Subcutaneous adipose tissue (tissue), 4 donors: Measurements from ENCODE around the gene TMEM131. TPM values are rescaled to one million over a fixed set of nuclear protein-coding genes. Genes with fewer than 3 reads are reported as not detected.

Experiments used
- total RNA-seq, 4 donors: library from RNA; depleted of rRNA; stranded (reverse); fragments of >200 nt; gene quantifications; one replicate each; pipeline ENCODE4 v1.1.0, GENCODE V29; 2016
- TF ChIP-seq, protein P1 (sequence below): fragments of 450-650 bp; IDR thresholded peaks from one replicate; pipeline ENCODE4 v1.5.1; 2016; ENCODE audit warnings: low read depth, mild to moderate bottlenecking, control low read depth, antibody characterized with exemption, moderate library complexity

TMEM131 gene
- total RNA-seq, 4 donors from 2014 or later, result 35.5 to 44.3 (median 39.7) TPM

DNA sequence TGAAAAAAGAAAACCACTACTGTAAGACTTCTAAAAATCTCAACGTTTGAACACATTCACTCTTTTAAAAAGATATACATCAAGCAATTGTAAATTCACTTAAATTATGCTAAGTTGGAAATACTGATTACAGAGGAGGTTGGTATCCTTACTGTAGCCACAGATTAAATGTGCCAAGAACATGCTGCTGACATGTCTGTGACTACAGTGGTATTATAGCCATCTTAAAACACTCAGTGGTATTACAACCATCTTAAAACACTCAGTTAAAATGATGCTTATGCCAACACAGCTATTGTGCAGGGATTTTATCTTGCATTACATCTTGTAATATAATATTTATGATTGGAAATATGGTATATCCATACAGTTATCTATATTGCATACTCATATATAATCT lies 50.0 kb downstream of the TMEM131 start:
- TF ChIP-seq, protein P1, sequence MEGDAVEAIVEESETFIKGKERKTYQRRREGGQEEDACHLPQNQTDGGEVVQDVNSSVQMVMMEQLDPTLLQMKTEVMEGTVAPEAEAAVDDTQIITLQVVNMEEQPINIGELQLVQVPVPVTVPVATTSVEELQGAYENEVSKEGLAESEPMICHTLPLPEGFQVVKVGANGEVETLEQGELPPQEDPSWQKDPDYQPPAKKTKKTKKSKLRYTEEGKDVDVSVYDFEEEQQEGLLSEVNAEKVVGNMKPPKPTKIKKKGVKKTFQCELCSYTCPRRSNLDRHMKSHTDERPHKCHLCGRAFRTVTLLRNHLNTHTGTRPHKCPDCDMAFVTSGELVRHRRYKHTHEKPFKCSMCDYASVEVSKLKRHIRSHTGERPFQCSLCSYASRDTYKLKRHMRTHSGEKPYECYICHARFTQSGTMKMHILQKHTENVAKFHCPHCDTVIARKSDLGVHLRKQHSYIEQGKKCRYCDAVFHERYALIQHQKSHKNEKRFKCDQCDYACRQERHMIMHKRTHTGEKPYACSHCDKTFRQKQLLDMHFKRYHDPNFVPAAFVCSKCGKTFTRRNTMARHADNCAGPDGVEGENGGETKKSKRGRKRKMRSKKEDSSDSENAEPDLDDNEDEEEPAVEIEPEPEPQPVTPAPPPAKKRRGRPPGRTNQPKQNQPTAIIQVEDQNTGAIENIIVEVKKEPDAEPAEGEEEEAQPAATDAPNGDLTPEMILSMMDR, result no peak

GRCh38 chr2:97936881-97937280 lies 58.9 kb downstream of the TMEM131 start:
- TF ChIP-seq, protein P1, result no peak

DNA sequence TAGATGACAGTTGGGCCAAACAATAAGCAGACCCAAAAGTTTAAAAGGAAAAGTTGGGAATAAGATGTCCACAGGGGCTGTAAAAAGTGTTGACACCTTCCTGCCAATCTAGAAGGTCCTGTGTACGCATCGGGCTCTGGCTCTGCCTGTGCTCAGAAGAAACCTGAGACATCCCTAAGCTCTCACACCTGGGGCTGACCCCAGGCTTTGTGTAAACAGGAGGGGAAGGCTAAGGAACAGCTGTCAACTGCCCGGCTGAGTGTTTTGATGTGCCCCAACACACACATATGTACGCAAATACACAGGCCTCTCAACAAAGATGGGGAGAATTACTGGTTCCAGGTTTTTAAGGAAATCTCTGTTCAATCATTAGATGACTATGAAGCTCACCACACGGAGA lies 59.5 kb downstream of the TMEM131 start:
- TF ChIP-seq, protein P1, result no peak

DNA sequence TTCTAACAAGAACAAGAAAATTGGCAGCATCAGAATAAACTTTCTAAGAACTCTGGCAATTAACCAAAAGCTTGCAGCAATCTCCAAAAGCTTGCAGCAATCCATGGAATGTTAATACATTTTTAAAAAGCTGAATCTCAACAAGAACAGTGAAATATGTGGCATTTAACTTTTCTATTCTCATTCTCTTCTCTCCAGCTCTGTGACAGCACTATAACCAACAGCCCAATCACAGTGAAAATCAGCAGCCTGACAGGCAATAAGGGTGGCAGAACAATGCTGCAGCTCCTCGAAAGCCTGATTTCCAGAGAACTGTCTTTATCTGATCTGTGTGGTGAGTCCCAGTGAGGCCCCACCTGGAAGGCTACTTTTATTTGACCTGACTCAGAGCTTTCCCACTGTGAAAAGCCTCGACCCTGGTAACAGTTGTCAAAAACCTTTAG lies 60.0 kb downstream of the TMEM131 start:
- TF ChIP-seq, protein P1, result no peak

- TF ChIP-seq, protein P1, result no peak
These were observed 62.6 kb downstream of the TMEM131 start for GRCh38 chr2:97932975-97933662.

- TF ChIP-seq, protein P1, result no peak
These were observed 63.9 kb downstream of the TMEM131 start for GRCh38 chr2:97931858-97932225.

DNA sequence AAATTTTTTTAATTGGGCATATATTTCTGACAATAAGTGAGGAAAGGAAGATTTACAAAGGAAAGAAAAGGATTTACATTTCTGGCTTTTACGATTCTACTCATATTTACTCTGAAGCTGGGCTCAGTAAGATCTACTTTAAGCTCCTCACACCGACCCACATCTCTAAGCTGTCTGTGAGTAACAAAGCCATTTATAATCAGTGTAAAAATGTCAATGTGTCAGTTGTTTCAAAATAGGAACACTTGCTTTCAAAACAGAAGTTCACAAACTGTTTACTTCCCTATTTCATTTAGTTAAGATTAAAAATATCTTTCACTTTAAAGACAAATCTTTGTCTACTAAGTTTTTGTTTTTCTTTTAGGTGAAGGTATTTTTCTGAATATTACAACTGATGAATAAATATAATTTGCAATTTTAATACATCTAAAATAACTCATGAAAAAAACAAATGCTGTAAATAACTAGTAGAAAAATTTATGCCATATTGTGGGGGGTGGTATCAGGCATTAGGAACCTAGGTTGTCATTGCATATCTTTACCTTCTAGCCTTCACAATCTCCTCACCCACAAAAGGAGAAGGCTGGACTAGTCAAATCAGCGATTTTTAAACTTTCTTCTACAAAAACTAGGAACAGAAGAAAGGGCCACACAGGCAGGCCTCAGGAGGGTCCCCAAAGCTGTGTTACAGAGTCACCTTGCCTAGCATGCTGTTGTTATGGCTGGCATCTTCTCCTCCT lies 64.5 kb downstream of the TMEM131 start:
- TF ChIP-seq, protein P1, result no peak
